K562 (cell line): ENCODE data around the gene ANO9. TPM values are rescaled to one million over a fixed set of nuclear protein-coding genes. Genes with fewer than 3 reads are reported as not detected.

ENCODE experiments used
- ARID2 ChIP-seq: fragments of 450-650 bp; IDR thresholded peaks from 2 replicates; pipeline ENCODE4 v1.6.1; 2017; ENCODE audit warnings: antibody characterized with exemption, mild to moderate bottlenecking
- CHD4 ChIP-seq: fragments of 200-600 bp; sonication (generic); IDR thresholded peaks from 3 replicates; pipeline ENCODE4 v1.6.1; 2012; ENCODE audit warnings: low read depth, mild to moderate bottlenecking, mixed read lengths, low read length, inconsistent platforms; ENCODE audit not compliant: insufficient read depth, insufficient replicate concordance, poor library complexity, severe bottlenecking
- CREB3L1 ChIP-seq: fragments of 450-650 bp; IDR thresholded peaks from 2 replicates; pipeline ENCODE4 v1.6.1; 2014; ENCODE audit warnings: low read depth, mild to moderate bottlenecking, moderate library complexity, borderline replicate concordance
- ETV5 ChIP-seq: sonication (generic); formaldehyde crosslinking; IDR thresholded peaks from 2 replicates; pipeline ENCODE4 v1.4.0; 2020; ENCODE audit warnings: low read depth, mild to moderate bottlenecking, missing genetic modification reagents
- HCFC1 ChIP-seq: IDR thresholded peaks from 2 replicates; pipeline ENCODE4 v1.6.1; 2012; ENCODE audit warnings: low read depth, low read length, improper control_type of control experiment
- ILF3 ChIP-seq: fragments of 450-650 bp; IDR thresholded peaks from 2 replicates; pipeline ENCODE4 v1.6.1; 2018; ENCODE audit warnings: antibody characterized with exemption, mild to moderate bottlenecking, moderate library complexity, borderline replicate concordance
- KDM5B ChIP-seq: fragments of 200-600 bp; sonication (generic); IDR thresholded peaks from 2 replicates; pipeline ENCODE4 v1.6.1; 2012; ENCODE audit warnings: low read depth, mild to moderate bottlenecking, moderate library complexity, low read length, control low read depth, inconsistent platforms; ENCODE audit not compliant: insufficient replicate concordance
- MYC ChIP-seq, 2 experiments: fragments of 250-450 bp in 1 of 2; sonication (Bioruptor Pico) in 1 of 2; IDR thresholded peaks; 2 replicates each; pipeline versions ENCODE4 v1.5.1 to v1.6.1; 2012 to 2021; ENCODE audit warnings: low read depth in 2 of 2, borderline replicate concordance in 1 of 2, improper control_type of control experiment in 1 of 2, low read length in 1 of 2, mild to moderate bottlenecking in 1 of 2, moderate library complexity in 1 of 2
- POU5F1 ChIP-seq: fragments of 150-350 bp; IDR thresholded peaks from 2 replicates; pipeline ENCODE4 v1.6.1; 2014; ENCODE audit warnings: borderline replicate concordance, low read length, low read depth, mild to moderate bottlenecking; ENCODE audit not compliant: partially characterized antibody
- RBM14 ChIP-seq: fragments of 200-400 bp; formaldehyde crosslinking; IDR thresholded peaks from 2 replicates; pipeline ENCODE4 v1.6.1; 2018; ENCODE audit warnings: low read depth, mild to moderate bottlenecking, low read length, moderate library complexity, borderline replicate concordance; ENCODE audit not compliant: insufficient read depth
- SAP30 ChIP-seq: fragments of 200-600 bp; sonication (generic); IDR thresholded peaks from 2 replicates; pipeline ENCODE4 v1.6.1; 2012; ENCODE audit warnings: borderline replicate concordance, low read depth, mild to moderate bottlenecking, moderate library complexity, low read length, control low read depth, inconsistent platforms; ENCODE audit not compliant: insufficient read depth, poor library complexity, severe bottlenecking
- SPI1 ChIP-seq: IDR thresholded peaks from 2 replicates; pipeline ENCODE4 v1.6.1; 2011; ENCODE audit warnings: low read depth, low read length, control low read depth, borderline replicate concordance
- TBP ChIP-seq: optimal IDR thresholded peaks from 2 replicates; pipeline ENCODE3; 2011; ENCODE audit warnings: low read depth, low read length, improper control_type of control experiment
- YY1 ChIP-seq, 3 experiments: IDR thresholded peaks; 2 replicates each; pipeline ENCODE4 v1.6.1; 2011; ENCODE audit warnings: low read length in 2 of 3, mild to moderate bottlenecking in 2 of 3, moderate library complexity in 2 of 3, borderline replicate concordance in 1 of 3, control low read depth in 1 of 3, low read depth in 1 of 3; ENCODE audit not compliant: insufficient read depth in 3 of 3, insufficient replicate concordance in 2 of 3, control insufficient read depth in 1 of 3, insufficient read length in 1 of 3; ENCODE audit errors: extremely low read depth in 1 of 3
- ZKSCAN1 ChIP-seq: fragments of 150-350 bp; IDR thresholded peaks from 2 replicates; pipeline ENCODE4 v1.6.1; 2016; ENCODE audit warnings: low read depth, low read length
- ZNF3 ChIP-seq: fragments of 250-450 bp; sonication (Bioruptor Pico); IDR thresholded peaks from 2 replicates; pipeline ENCODE4 v1.5.0; 2021; ENCODE audit warnings: mild to moderate bottlenecking, moderate library complexity
- ZNF445 ChIP-seq: fragments of 250-450 bp; sonication (Bioruptor Pico); IDR thresholded peaks from 2 replicates; pipeline ENCODE4 v1.4.0; 2020; ENCODE audit warnings: low read depth, mild to moderate bottlenecking, moderate library complexity
- ZNF76 ChIP-seq: fragments of 250-450 bp; sonication (Bioruptor Pico); IDR thresholded peaks from 2 replicates; pipeline ENCODE4 v1.4.0; 2020; ENCODE audit warnings: mild to moderate bottlenecking, moderate library complexity, borderline replicate concordance
- polyA plus RNA-seq, 8 experiments: library from polyadenylated mRNA; depleted of rRNA in 4 of 8; stranded (reverse) in 5 of 8; unstranded in 3 of 8; fragments of >200 nt; fragmentation: Nextera tagmentation in 2 of 8; fragmentation: Illumina TruSeq in 1 of 8; extraction: Ambion mirVana in 2 of 8; extraction: Trizol in 1 of 8; gene quantifications; 2 replicates each; pipeline versions ENCODE4 v1.2.1 to v1.2.3, GENCODE V29; 2011 to 2014; ENCODE audit warnings: inconsistent platforms in 1 of 8, missing spikeins in 1 of 8
- total RNA-seq, 7 experiments: library from RNA; depleted of rRNA in 6 of 7; stranded (reverse); fragments of >200 nt in 6 of 7; fragmentation: Illumina TruSeq in 2 of 7; extraction: Trizol in 2 of 7; gene quantifications; 2 replicates each; pipeline versions ENCODE4 v1.2.1 to v1.2.3, GENCODE V29; 2011 to 2021; ENCODE audit warnings: low replicate concordance in 1 of 7
- TF ChIP-seq, protein P1 (sequence below): fragments of 200-400 bp; formaldehyde crosslinking; IDR thresholded peaks from 2 replicates; pipeline ENCODE4 v1.6.1; 2017; ENCODE audit warnings: mild to moderate bottlenecking, low read depth, low read length, moderate library complexity

ANO9 gene
- total and polyA plus RNA-seq, 9 of the 15 experiments (the other 6 are each of a cell fraction or from before 2014, with no cell fraction given): 0.20 to 14.5 (median 4.5) TPM

GRCh38 chr11:447923-448731, 6.3 kb upstream of the ANO9 start (continued):
- TF ChIP-seq CREB3L1 (0 out of 2 replicates have a peak, but pooled peaks have one; percentile 14), YY1 (IDR thresholded peaks at IDR 0.05; ENCODE audit: borderline replicate concordance in 1 of 3, control insufficient read depth in 1 of 3, extremely low read depth in 1 of 3, insufficient read depth in 3 of 3, insufficient read length in 1 of 3, insufficient replicate concordance in 2 of 3, low read depth in 1 of 3, low read length in 2 of 3) (peak in 2 of 3 experiments; percentile 23 to 46), ARID2 (no peak), ETV5 (CRISPR knock-in tag) (peak; percentile 23; the same call in 1 of the 2 replicates), MYC (IDR thresholded peaks at IDR 0.05; ENCODE audit: low read depth, low read length) (peak; percentile 97), MYC (CRISPR knock-in tag; IDR thresholded peaks at IDR 0.05; ENCODE audit: borderline replicate concordance, low read depth) (peak; percentile 69; the same call in 1 of the 2 replicates), POU5F1 (no peak), ILF3 (no peak), HCFC1 (peak; percentile 35; the same call in 1 of the 2 replicates), CHD4 (no peak), TBP (peak; percentile 90), SAP30 (peak; percentile 53), SPI1 (no peak), KDM5B (peak; percentile 50), ZKSCAN1 (no peak), ZNF445 (CRISPR knock-in tag) (no peak), RBM14 (no peak), ZNF76 (CRISPR knock-in tag) (no peak), ZNF3 (CRISPR knock-in tag) (no peak)
- TF ChIP-seq, protein P1, sequence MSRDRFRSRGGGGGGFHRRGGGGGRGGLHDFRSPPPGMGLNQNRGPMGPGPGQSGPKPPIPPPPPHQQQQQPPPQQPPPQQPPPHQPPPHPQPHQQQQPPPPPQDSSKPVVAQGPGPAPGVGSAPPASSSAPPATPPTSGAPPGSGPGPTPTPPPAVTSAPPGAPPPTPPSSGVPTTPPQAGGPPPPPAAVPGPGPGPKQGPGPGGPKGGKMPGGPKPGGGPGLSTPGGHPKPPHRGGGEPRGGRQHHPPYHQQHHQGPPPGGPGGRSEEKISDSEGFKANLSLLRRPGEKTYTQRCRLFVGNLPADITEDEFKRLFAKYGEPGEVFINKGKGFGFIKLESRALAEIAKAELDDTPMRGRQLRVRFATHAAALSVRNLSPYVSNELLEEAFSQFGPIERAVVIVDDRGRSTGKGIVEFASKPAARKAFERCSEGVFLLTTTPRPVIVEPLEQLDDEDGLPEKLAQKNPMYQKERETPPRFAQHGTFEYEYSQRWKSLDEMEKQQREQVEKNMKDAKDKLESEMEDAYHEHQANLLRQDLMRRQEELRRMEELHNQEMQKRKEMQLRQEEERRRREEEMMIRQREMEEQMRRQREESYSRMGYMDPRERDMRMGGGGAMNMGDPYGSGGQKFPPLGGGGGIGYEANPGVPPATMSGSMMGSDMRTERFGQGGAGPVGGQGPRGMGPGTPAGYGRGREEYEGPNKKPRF: no peak
